Rectal smooth muscle tissue (tissue), 1 donor: ENCODE results near the gene POMGNT2.

Experiments used
- H3K27ac ChIP-seq: one replicate; pipeline ENCODE4 v1.7.0; 2013; ENCODE audit warnings: low read depth, low read length, inconsistent platforms
- H3K27me3 ChIP-seq: one replicate; pipeline ENCODE4 v1.7.0; 2013; ENCODE audit warnings: low read length; ENCODE audit not compliant: control insufficient read depth, insufficient read depth
- H3K36me3 ChIP-seq: one replicate; pipeline ENCODE4 v1.7.0; 2013; ENCODE audit warnings: low read length; ENCODE audit not compliant: control insufficient read depth, insufficient read depth
- H3K4me1 ChIP-seq: one replicate; pipeline ENCODE4 v1.7.0; 2013; ENCODE audit warnings: low read length; ENCODE audit not compliant: control insufficient read depth, insufficient read depth
- H3K4me3 ChIP-seq: one replicate; pipeline ENCODE4 v1.7.0; 2013; ENCODE audit warnings: low read length
- H3K9ac ChIP-seq: one replicate; pipeline ENCODE4 v1.7.0; 2013; ENCODE audit warnings: low read length

Gene POMGNT2

DNA sequence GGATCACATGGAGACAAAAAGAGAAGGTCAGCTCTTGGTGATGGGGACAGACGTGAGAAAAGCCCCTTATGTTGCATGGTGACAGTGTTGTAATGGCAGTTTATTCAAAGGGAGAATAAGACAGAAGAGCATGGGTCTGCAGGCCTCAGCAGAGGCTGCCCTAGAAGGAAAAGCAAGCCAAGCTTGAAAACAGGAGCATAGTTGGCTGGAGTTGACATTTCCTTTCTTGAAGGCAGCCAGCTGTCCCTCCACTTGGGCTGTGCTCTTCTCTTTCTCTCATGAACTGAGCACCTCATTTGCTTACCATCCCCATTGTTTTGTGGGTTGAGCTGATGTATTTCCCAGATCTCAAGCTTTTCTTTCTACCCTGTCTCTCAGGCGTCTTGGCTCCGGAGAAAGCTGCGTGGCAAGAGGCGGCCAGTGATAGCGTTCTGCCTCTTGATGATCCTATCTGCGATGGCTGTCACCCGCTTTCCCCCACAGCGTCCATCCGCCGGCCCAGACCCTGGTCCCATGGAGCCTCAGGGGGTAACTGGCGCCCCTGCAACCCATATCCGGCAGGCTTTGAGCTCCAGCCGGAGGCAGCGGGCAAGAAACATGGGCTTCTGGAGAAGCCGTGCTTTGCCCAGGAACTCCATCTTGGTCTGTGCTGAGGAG is 73.9 kb downstream of the POMGNT2 start:
- Histone ChIP-seq H3K4me1 (no peaks in the 10 kb centered on the region), H3K4me3 (no peak overlapping the region)

DNA sequence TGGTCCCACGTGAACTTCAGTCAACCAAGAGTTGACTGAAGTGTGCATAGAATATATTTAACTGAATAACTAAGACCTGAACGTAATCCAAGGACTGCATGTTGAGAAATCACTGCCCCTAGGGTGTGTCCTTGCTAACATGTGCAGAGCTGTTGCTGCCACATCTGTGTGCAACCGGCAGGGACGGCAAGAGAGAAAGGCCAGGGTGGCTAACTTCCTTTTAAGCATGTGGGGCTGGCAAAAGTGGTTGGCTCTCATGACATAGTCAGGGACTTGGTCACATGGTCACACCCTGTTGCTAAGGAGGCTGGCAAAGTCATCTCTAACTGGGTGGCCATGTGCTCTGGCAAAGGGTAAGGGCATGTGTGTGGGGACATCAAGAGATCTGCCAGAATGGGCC is 74.4 kb downstream of the POMGNT2 start:
- no peak overlapping the region for H3K4me3 ChIP-seq
- H3K4me1 ChIP-seq, result no peaks in the 10 kb centered on the region
- no peak overlapping the region for H3K27ac ChIP-seq
- no peaks in the 10 kb centered on the region for H3K27me3 ChIP-seq
- no peaks in the 10 kb centered on the region for H3K36me3 ChIP-seq
- H3K9ac ChIP-seq, result no peak overlapping the region

More for the DNA sequence above, 73.9 kb downstream of the POMGNT2 start:
- Histone ChIP-seq H3K27me3 (no peaks in the 10 kb centered on the region), H3K36me3 (no peaks in the 10 kb centered on the region), H3K9ac (no peak overlapping the region), H3K27ac (no peak overlapping the region)

- no peak overlapping the region for H3K4me3 ChIP-seq
- no peak overlapping the region for H3K27ac ChIP-seq
- no peaks in the 10 kb centered on the region for H3K36me3 ChIP-seq
- no peaks in the 10 kb centered on the region for H3K4me1 ChIP-seq
- no peaks in the 10 kb centered on the region for H3K27me3 ChIP-seq
- no peak overlapping the region for H3K9ac ChIP-seq
Observed at GRCh38 chr3:43030162-43030935, 75.5 kb downstream of the POMGNT2 start.
